SK-N-MC (cell line): ENCODE data around the gene CARD10.

ENCODE experiments used
- DNase-seq: peaks from one replicate; pipeline ENCODE4 v3.0.0-alpha.2; 2011; ENCODE audit warnings: low read depth, low spot score
- H3K27ac ChIP-seq: fragments of 200-600 bp; sonication (generic); 2 replicates; pipeline ENCODE4 v1.5.1; 2016; ENCODE audit warnings: mixed run types
- H3K36me3 ChIP-seq: fragments of 200-600 bp; sonication (generic); 2 replicates; pipeline ENCODE4 v1.6.1; 2017; ENCODE audit warnings: antibody characterized with exemption, low read length, mixed read lengths; ENCODE audit not compliant: insufficient read depth
- H3K4me3 ChIP-seq: fragments of 200-600 bp; sonication (generic); 2 replicates; pipeline ENCODE4 v1.5.1; 2016
- H3K9ac ChIP-seq: fragments of 200-600 bp; sonication (generic); 2 replicates; pipeline ENCODE4 v1.8.0; 2017; ENCODE audit warnings: mixed run types, mixed read lengths; ENCODE audit not compliant: insufficient read length
- H3K9me3 ChIP-seq: fragments of 200-600 bp; sonication (generic); 2 replicates; pipeline ENCODE4 v1.6.1; 2017; ENCODE audit warnings: low read depth, mild to moderate bottlenecking, antibody characterized with exemption, low read length, moderate library complexity, mixed read lengths
- EZH2 ChIP-seq: fragments of 200-600 bp; sonication (generic); IDR thresholded peaks from one replicate; pipeline ENCODE4 v1.6.1; 2017; ENCODE audit warnings: antibody characterized with exemption
- FOXP2 ChIP-seq: optimal IDR thresholded peaks from 2 replicates; pipeline ENCODE3; 2011; ENCODE audit warnings: mild to moderate bottlenecking, moderate library complexity; ENCODE audit not compliant: insufficient read depth; ENCODE audit errors: extremely low read length, control extremely low read depth
- POLR2AphosphoS5 ChIP-seq: IDR thresholded peaks from 2 replicates; pipeline ENCODE4 v1.6.1; 2012; ENCODE audit warnings: mild to moderate bottlenecking, low read depth, low read length, borderline replicate concordance

Gene CARD10

DNA sequence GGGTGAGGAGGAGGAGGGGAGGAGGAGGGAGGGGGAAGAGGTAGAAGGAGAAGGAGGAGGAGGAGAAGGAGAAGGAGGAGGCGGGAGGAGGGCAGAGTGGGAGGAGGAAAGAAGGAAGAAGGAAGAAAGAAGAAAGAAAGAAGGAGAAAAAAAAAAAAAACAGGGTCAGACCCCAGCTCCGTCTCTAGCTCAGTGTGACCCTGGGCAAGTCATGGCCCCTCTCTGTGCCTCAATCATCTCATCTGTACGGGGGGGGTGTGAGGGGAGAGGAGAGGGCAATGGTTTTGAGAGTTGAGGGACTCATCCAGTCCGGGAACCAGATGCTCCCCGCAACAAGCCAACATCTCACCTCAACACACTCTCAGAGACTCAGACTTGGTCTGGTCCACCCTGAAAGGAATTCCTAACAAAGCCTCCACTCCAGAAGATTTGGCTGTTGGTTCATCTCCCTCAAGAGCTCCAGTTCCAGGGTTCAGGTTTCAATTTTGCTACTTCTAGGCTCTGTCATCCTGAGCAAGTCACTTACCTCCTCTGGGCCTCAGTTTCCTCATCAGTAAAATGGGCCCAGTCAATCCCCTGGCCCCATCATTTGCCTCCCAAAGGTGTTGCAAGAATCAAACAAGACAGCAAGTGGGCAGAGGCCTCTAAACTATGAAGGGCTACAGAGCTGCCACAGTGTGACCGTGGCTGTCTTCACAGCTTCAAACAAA, 7.7 kb downstream of the CARD10 start:
- TF ChIP-seq POLR2AphosphoS5 (no peak), EZH2 (no peak), FOXP2 (no peak)
- Histone ChIP-seq H3K36me3 (no peaks in the 10 kb centered on the region), H3K27ac (no peak overlapping the region), H3K9me3 (no peaks in the 10 kb centered on the region), H3K4me3 (no peak overlapping the region), H3K9ac (no peak overlapping the region)
- no peak for DNase-seq

- H3K9me3 ChIP-seq: no peaks in the 10 kb centered on the region
- H3K9ac ChIP-seq: no peak overlapping the region
- H3K4me3 ChIP-seq: no peak overlapping the region
- no peak for DNase-seq
- TF ChIP-seq POLR2AphosphoS5: no peak
- TF ChIP-seq EZH2: no peak
- no peak for TF ChIP-seq FOXP2
- H3K36me3 ChIP-seq: no peaks in the 10 kb centered on the region
- H3K27ac ChIP-seq: no peak overlapping the region
Observed at GRCh38 chr22:37510091-37510490, 9.1 kb downstream of the CARD10 start.

GRCh38 chr22:37509059-37509860, 10.0 kb downstream of the CARD10 start:
- no peak overlapping the region for H3K4me3 ChIP-seq
- no peaks in the 10 kb centered on the region for H3K9me3 ChIP-seq
- H3K36me3 ChIP-seq: no peaks in the 10 kb centered on the region
- no peak overlapping the region for H3K9ac ChIP-seq
- no peak overlapping the region for H3K27ac ChIP-seq
- no peak for DNase-seq
- TF ChIP-seq POLR2AphosphoS5 (no peak), EZH2 (no peak), FOXP2 (no peak)

DNA sequence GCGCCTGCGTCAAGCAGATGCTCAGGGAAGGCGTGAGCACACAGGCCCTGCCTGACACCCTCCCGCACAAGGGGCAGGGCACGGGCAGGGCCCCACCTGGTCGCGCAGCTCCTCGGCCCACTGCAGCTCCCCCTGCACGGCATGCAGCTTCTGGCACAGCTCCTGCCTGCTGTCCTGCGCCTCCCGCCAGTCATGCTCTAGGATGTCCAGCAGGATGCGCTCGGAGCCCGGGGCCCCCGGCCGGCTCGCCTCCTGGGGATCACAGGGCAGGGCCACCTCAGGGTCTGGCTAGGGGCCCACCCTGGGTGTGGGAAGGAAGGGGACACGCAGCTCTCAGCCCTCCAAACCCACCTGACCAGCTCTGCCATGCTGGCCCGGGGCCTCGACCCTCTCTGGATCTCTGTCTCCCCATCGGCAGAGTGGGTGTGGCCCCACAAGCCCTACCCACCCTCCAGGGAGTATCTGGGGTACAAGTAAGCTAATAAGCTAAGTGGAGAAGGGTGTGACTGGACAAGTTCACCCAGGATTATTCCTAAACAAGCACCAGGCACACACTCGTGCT, 10.7 kb downstream of the CARD10 start:
- Histone ChIP-seq H3K36me3 (no peaks in the 10 kb centered on the region), H3K4me3 (no peak overlapping the region), H3K9me3 (no peaks in the 10 kb centered on the region), H3K9ac (no peak overlapping the region), H3K27ac (no peak overlapping the region)
- TF ChIP-seq EZH2 (no peak), POLR2AphosphoS5 (no peak), FOXP2 (no peak)
- DNase-seq: no peak

- no peak for TF ChIP-seq FOXP2
- TF ChIP-seq EZH2: no peak
- TF ChIP-seq POLR2AphosphoS5: no peak
- H3K36me3 ChIP-seq: no peaks in the 10 kb centered on the region
Observed at GRCh38 chr22:37507731-37508130, 11.5 kb downstream of the CARD10 start.

GRCh38 chr22:37505989-37506388, 13.2 kb downstream of the CARD10 start:
- Histone ChIP-seq H3K27ac (no peak overlapping the region), H3K4me3 (no peak overlapping the region), H3K36me3 (no peaks in the 10 kb centered on the region), H3K9me3 (no peaks in the 10 kb centered on the region), H3K9ac (no peak overlapping the region)
- TF ChIP-seq FOXP2: no peak
- no peak for TF ChIP-seq EZH2
- TF ChIP-seq POLR2AphosphoS5: no peak
- DNase-seq: no peak

More at GRCh38 chr22:37507731-37508130, 11.5 kb downstream of the CARD10 start:
- no peak overlapping the region for H3K9ac ChIP-seq
- H3K9me3 ChIP-seq: no peaks in the 10 kb centered on the region
- no peak for DNase-seq
- no peak overlapping the region for H3K27ac ChIP-seq
- H3K4me3 ChIP-seq: no peak overlapping the region

DNA sequence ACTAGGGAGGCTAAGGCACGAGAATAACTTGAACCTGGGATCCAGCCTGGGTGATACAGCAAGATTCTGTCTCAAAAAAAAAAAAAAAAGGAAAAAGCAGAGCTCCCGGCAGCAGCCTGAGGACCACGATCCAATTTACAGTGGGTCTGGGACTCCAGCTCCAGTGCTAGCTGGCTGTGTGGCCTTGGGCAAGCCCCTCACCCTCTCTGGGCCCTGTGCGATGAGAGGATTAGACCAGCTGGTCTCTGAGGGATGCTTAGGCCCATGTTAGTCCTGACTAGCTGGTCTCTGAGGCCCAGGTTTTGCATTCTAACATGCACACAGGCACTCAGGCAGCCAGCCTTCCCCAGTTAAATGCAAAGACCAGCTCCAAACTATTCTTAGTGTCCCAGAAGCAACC, 13.7 kb downstream of the CARD10 start:
- Histone ChIP-seq H3K9me3 (no peaks in the 10 kb centered on the region), H3K4me3 (no peak overlapping the region), H3K36me3 (no peaks in the 10 kb centered on the region), H3K27ac (no peak overlapping the region), H3K9ac (no peak overlapping the region)
- no peak for TF ChIP-seq POLR2AphosphoS5
- TF ChIP-seq FOXP2: no peak
- TF ChIP-seq EZH2: no peak
- DNase-seq: no peak

GRCh38 chr22:37504964-37505363, 14.3 kb downstream of the CARD10 start:
- Histone ChIP-seq H3K36me3 (no peaks in the 10 kb centered on the region), H3K27ac (no peak overlapping the region), H3K9ac (no peak overlapping the region), H3K4me3 (no peak overlapping the region), H3K9me3 (no peaks in the 10 kb centered on the region)
- TF ChIP-seq FOXP2 (no peak), POLR2AphosphoS5 (no peak), EZH2 (no peak)
- no peak for DNase-seq
